ENCODE data around the gene CFAP90.

Gene CFAP90

GRCh38 chr5:7850395-7851239 lies at the start of gene CFAP90:
Gene CFAP90 (minus strand): TSS chr5:7851133. CDS start chr5:7851021, 112 bp downstream.
- no peak for DNase-seq

GRCh38 chr5:7897014-7897600 lies 46.2 kb upstream of the CFAP90 start:
- DNase-seq, result no peak

- no peak for DNase-seq
Observed at GRCh38 chr5:7894860-7895259, 43.9 kb upstream of the CFAP90 start.

GRCh38 chr5:7894439-7894838 lies 43.5 kb upstream of the CFAP90 start:
- DNase-seq, result no peak

GRCh38 chr5:7888901-7889300 lies 38.0 kb upstream of the CFAP90 start:
- no peak for DNase-seq

GRCh38 chr5:7886849-7887475 lies 36.0 kb upstream of the CFAP90 start:
- DNase-seq, result no peak

- DNase-seq, result no peak
Observed at GRCh38 chr5:7884491-7885267, 33.7 kb upstream of the CFAP90 start.

- no peak for DNase-seq
Observed at GRCh38 chr5:7882926-7883325, 32.0 kb upstream of the CFAP90 start.

GRCh38 chr5:7881816-7882215 lies 30.9 kb upstream of the CFAP90 start:
- no peak for DNase-seq

- DNase-seq, result no peak
Observed at GRCh38 chr5:7881091-7881490, 30.2 kb upstream of the CFAP90 start.

- DNase-seq, result no peak
Observed at GRCh38 chr5:7878381-7878873, 27.5 kb upstream of the CFAP90 start.

- no peak for DNase-seq
Observed at GRCh38 chr5:7877851-7878250, 26.9 kb upstream of the CFAP90 start.

GRCh38 chr5:7876867-7877266 lies 25.9 kb upstream of the CFAP90 start:
- DNase-seq, result no peak

GRCh38 chr5:7875151-7875550 lies 24.2 kb upstream of the CFAP90 start:
- DNase-seq, result no peak

GRCh38 chr5:7874639-7875038 lies 23.7 kb upstream of the CFAP90 start:
- no peak for DNase-seq

GRCh38 chr5:7873216-7873615 lies 22.3 kb upstream of the CFAP90 start:
- DNase-seq, result no peak

GRCh38 chr5:7872517-7873130 lies 21.7 kb upstream of the CFAP90 start:
- no peak for DNase-seq

GRCh38 chr5:7871653-7872052 lies 20.7 kb upstream of the CFAP90 start:
- DNase-seq, result no peak

- no peak for DNase-seq
Observed at GRCh38 chr5:7869474-7870136, 18.7 kb upstream of the CFAP90 start.

GRCh38 chr5:7868773-7869473 lies 18.0 kb upstream of the CFAP90 start, which contains the start of the genes FASTKD3 and MTRR:
Gene FASTKD3 (minus strand): TSS chr5:7869031. CDS start chr5:7868083, 948 bp downstream.
Gene MTRR (plus strand): TSS chr5:7869148. CDS start chr5:7870795, 1,647 bp downstream.
- peak; percentile 93 for DNase-seq

- no peak for DNase-seq
Observed at GRCh38 chr5:7868427-7868772, 17.5 kb upstream of the CFAP90 start.

All from activated CD8-positive, alpha-beta memory T cell treated with anti-CD3 and anti-CD28 coated beads for 24 hours (primary cell).